Stimulated activated CD4-positive, alpha-beta T cell treated with anti-CD3 and anti-CD28 coated beads, TNF-alpha, amount 100 ng/mL, for 24 hours (primary cell): ENCODE results near the gene ACADS.

Source experiments
- DNase-seq, 3 experiments: peaks; one replicate each; pipeline ENCODE4 v3.0.0-alpha.2; 2020; ENCODE audit warnings: low read depth in 3 of 3

The ACADS gene

DNA sequence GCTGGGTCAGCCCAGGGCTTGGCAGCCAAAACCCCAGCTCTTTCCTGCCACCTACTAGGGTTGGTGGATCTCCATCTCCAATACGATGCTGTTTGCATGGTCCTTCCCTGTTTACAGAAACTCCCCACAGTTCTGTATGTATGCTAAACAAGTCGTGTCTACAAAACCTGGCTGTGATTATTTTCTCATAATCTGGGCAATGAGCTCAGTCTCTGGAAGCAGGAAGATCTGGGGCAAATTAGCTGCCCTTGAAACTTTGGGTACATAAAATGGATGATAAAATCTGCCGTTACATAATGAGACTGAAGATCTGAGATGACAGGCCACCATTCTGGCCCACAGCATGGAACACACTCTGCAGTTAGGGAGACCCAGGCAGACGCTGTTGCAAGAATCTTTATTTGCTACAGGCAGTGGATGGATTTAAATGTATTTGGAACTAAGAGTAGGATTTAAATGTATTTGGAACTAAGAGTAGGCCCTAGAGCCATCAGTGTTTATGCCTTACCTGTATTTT is 31.7 kb downstream of the ACADS start:
- DNase-seq = no peak

GRCh38 chr12:120757949-120758348 is 32.3 kb downstream of the ACADS start:
- no peak for DNase-seq

- no peak for DNase-seq
Observed at GRCh38 chr12:120758798-120759590, 33.4 kb downstream of the ACADS start.

GRCh38 chr12:120759591-120760348 is 34.1 kb downstream of the ACADS start:
- no peak for DNase-seq

GRCh38 chr12:120760349-120761254 is 35.0 kb downstream of the ACADS start:
- no peak for DNase-seq

DNA sequence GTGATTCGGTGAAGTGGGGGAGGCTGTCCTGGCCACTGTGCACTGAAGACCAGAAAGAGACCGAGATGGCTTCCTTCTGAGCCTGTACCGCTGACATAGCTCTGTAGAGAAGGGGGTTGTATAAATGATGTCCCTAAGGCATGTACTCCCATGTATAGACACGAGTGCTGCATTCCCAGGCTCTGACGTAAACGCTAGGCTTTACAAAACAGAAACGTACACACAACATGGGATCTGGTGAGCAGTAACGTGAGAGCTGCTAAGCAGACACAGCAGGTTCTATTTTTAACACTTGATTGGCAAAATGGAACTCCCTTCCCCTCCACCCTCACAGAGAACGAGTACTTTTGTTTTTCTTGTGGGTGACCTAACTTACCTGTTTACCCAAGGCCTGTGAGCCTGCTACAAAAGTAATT is 35.9 kb downstream of the ACADS start:
- DNase-seq = no peak

DNA sequence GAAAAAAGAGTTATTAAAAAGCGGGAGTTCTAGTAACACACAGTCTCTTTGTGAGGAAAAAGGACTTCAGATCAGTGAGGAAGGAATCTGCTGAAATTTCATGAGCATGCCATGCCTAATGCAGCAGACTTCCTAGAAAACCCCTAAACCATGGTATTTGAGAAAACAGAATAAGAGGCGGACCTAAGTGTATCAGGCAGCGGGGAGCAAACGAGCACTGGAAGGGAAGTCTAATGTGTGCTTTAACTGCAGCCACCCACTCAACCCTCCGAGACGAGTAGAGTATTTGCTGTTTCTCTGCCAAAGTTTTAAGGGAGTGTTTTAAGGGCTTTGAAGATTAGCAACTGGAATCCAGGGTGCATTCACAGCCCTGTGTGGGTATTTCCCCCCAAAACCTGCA is 36.5 kb downstream of the ACADS start:
- no peak for DNase-seq

DNA sequence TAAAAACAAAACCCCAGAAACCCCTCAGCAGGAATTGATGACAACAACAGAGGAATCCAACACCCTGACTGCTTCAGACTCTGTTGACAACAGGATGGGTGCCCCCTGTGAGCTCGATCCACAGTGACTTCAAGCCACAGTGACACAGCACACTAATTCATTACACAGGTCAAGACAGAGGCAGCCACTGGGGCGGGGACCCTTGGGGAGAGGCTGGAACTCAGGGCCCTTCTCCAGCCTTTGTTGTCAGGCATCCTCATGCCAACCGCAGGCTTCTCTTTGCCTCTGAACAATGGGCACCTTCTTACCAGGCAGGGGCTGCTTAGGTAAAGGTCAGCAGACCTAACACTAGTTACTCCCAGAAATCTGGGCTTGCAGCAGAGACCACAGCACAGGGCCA is 37.6 kb downstream of the ACADS start:
- no peak for DNase-seq

DNA sequence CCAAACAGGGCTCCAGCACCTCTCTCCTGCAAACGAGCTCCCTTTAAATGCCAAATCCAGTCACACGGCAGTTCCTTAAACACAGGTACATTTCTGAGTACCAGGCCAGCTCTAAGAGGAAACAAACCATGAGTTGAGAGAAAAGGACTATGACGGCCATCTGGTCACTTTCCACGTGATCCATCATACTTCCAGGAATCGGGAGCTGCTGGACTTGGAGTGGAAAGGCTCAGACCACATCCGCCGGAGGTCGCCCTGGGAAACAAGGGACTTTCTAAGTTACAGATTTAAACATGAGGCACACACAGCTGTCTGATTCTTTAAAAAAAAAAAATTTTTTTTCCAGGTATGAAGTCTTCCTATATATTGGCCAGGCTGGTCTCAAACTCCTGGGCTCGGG is 39.2 kb downstream of the ACADS start:
- DNase-seq = no peak

- DNase-seq = no peak
Observed at GRCh38 chr12:120766566-120766965, 40.9 kb downstream of the ACADS start.

- DNase-seq = no peak
Observed at GRCh38 chr12:120767071-120768024, 41.7 kb downstream of the ACADS start.

- no peak for DNase-seq
Observed at GRCh38 chr12:120771097-120771496, 45.5 kb downstream of the ACADS start.

DNA sequence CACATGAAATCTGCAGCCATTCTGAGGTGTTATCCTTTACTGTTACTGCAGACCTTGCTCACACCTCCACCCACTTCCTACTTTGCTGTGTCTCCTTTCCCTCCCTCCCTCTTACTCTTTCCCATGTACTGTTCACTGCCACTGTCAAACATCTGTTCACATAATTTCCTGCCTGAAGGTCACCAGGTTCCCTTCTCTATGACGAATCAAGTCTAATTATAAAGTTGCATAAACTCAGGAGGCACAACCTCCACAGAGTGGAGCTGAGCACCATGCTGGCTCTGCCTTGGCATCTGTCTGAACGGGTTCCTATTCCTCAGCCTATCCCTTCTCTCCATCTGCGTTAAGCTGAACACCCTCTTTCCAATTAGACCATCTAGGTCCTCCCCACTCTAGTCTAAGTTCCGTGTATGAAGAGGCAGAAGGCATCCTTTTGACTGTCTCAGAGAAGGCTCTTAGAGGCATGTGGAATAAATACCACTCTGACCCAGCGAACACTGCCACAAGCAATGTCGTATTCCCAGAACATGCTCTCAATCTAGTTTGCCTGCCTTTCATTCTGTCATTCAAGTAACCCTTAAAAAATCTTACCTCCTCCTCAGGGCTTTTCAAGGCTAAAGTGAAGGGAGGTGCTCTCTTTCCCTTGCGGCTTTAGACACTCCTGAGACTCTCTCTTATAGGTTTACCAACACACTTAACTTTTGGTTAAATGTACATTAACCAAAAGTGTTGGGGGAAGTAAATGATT is 48.7 kb downstream of the ACADS start:
- no peak for DNase-seq

- no peak for DNase-seq
Observed at GRCh38 chr12:120775862-120776552, 50.4 kb downstream of the ACADS start.

GRCh38 chr12:120783197-120783596 is 57.6 kb downstream of the ACADS start:
- DNase-seq = no peak

- DNase-seq = no peak
Observed at GRCh38 chr12:120784804-120785203, 59.2 kb downstream of the ACADS start.

GRCh38 chr12:120787889-120788288 is 62.3 kb downstream of the ACADS start:
- DNase-seq = no peak
